Loucy (cell line): ENCODE data around the gene ODC1.

Experiments
- H2AFZ ChIP-seq: fragments of 200-600 bp; sonication (generic); 2 replicates; pipeline ENCODE4 v1.6.0; 2016; ENCODE audit warnings: antibody characterized with exemption, mild to moderate bottlenecking, low read length, moderate library complexity
- H3F3A ChIP-seq: fragments of 200-600 bp; 2 replicates; pipeline ENCODE4 v1.6.0; 2016; ENCODE audit warnings: antibody characterized with exemption, low read depth, mild to moderate bottlenecking
- H3K27me3 ChIP-seq: fragments of 200-600 bp; sonication (generic); 2 replicates; pipeline ENCODE4 v1.6.1; 2014; ENCODE audit warnings: low read length, mild to moderate bottlenecking; ENCODE audit not compliant: insufficient read depth, poor library complexity, severe bottlenecking
- H3K36me3 ChIP-seq: fragments of 200-600 bp; sonication (generic); 2 replicates; pipeline ENCODE4 v1.6.1; 2016; ENCODE audit warnings: low read length; ENCODE audit not compliant: insufficient read depth
- H3K4me1 ChIP-seq: fragments of 200-600 bp; sonication (generic); 2 replicates; pipeline ENCODE4 v1.5.1; 2014; ENCODE audit warnings: low read length, mild to moderate bottlenecking; ENCODE audit not compliant: insufficient read depth, poor library complexity, severe bottlenecking
- H3K4me2 ChIP-seq: fragments of 200-600 bp; sonication (generic); 2 replicates; pipeline ENCODE4 v1.6.0; 2014; ENCODE audit warnings: antibody characterized with exemption, low read length, low read depth, mild to moderate bottlenecking; ENCODE audit not compliant: poor library complexity, severe bottlenecking
- H3K4me3 ChIP-seq: fragments of 200-600 bp; sonication (generic); 2 replicates; pipeline ENCODE4 v1.5.1; 2014; ENCODE audit warnings: low read length, mild to moderate bottlenecking, mixed read lengths; ENCODE audit not compliant: poor library complexity, severe bottlenecking
- H3K79me2 ChIP-seq: fragments of 200-600 bp; sonication (generic); 2 replicates; pipeline ENCODE4 v1.6.1; 2014; ENCODE audit warnings: low read length; ENCODE audit not compliant: insufficient read depth
- H3K9ac ChIP-seq: fragments of 200-600 bp; sonication (generic); 2 replicates; pipeline ENCODE4 v1.6.0; 2014; ENCODE audit warnings: mild to moderate bottlenecking, low read depth, low read length, moderate library complexity; ENCODE audit not compliant: poor library complexity, severe bottlenecking
- H3K9me2 ChIP-seq: fragments of 200-600 bp; sonication (generic); replicated peaks from 2 replicates; pipeline ENCODE4 v1.6.1; 2016; ENCODE audit warnings: low read depth, low read length, mixed read lengths
- H3K9me3 ChIP-seq: fragments of 200-600 bp; sonication (generic); 2 replicates; pipeline ENCODE4 v1.6.1; 2014; ENCODE audit warnings: mild to moderate bottlenecking, antibody characterized with exemption, low read length, low read depth; ENCODE audit not compliant: insufficient read depth
- H4K20me1 ChIP-seq: fragments of 200-600 bp; sonication (generic); 2 replicates; pipeline ENCODE4 v1.6.0; 2014; ENCODE audit warnings: antibody characterized with exemption, low read length, mild to moderate bottlenecking; ENCODE audit not compliant: insufficient read depth, poor library complexity, severe bottlenecking
- CTCF ChIP-seq: fragments of 200-600 bp; sonication (generic); conservative IDR thresholded peaks from 2 replicates; pipeline ENCODE4 v1.5.1; 2014; ENCODE audit warnings: mild to moderate bottlenecking, antibody characterized with exemption, low read length
- EZH2phosphoT487 ChIP-seq: fragments of 200-600 bp; IDR thresholded peaks from 2 replicates; pipeline ENCODE4 v1.6.1; 2018; ENCODE audit warnings: antibody characterized with exemption, mild to moderate bottlenecking, moderate library complexity, borderline replicate concordance

ODC1 gene

GRCh38 chr2:10402653-10403215 is 45.4 kb downstream of the ODC1 start:
- Histone ChIP-seq H3K79me2 (peaks cover 18% of the 10 kb centered on the region; the same call in 1 of the 2 replicates), H3F3A (no peaks in the 10 kb centered on the region), H3K27me3 (no peaks in the 10 kb centered on the region), H3K4me1 (peaks cover 32% of the 10 kb centered on the region), H4K20me1 (no peaks in the 10 kb centered on the region), H2AFZ (no peak overlapping the region), H3K9me2 (no peaks in the 10 kb centered on the region), H3K4me3 (no peak overlapping the region), H3K4me2 (no peak overlapping the region), H3K9ac (no peak overlapping the region), H3K36me3 (peaks cover 21% of the 10 kb centered on the region; the same call in 1 of the 2 replicates), H3K9me3 (no peaks in the 10 kb centered on the region)
- TF ChIP-seq EZH2phosphoT487 (no peak), CTCF (no peak)

- Histone ChIP-seq H3K9me2 (no peaks in the 10 kb centered on the region), H3K27me3 (no peaks in the 10 kb centered on the region), H3K9ac (no peak overlapping the region), H3K4me1 (peaks cover 26% of the 10 kb centered on the region), H3K4me2 (no peak overlapping the region), H4K20me1 (no peaks in the 10 kb centered on the region), H3F3A (no peaks in the 10 kb centered on the region), H2AFZ (no peak overlapping the region), H3K79me2 (peaks cover 18% of the 10 kb centered on the region; the same call in 1 of the 2 replicates), H3K36me3 (peaks cover 21% of the 10 kb centered on the region; the same call in 1 of the 2 replicates), H3K9me3 (no peaks in the 10 kb centered on the region), H3K4me3 (no peak overlapping the region)
- TF ChIP-seq CTCF (no peak), EZH2phosphoT487 (no peak)
These were observed 46.0 kb downstream of the ODC1 start for GRCh38 chr2:10402062-10402585.

GRCh38 chr2:10400978-10401951 is 46.9 kb downstream of the ODC1 start:
- H3F3A ChIP-seq, result no peaks in the 10 kb centered on the region
- no peaks in the 10 kb centered on the region for H3K9me3 ChIP-seq
- no peak overlapping the region for H2AFZ ChIP-seq
- no peaks in the 10 kb centered on the region for H4K20me1 ChIP-seq
- H3K4me3 ChIP-seq, result peak overlapping the region; percentile 31
- H3K4me1 ChIP-seq, result peaks cover 23% of the 10 kb centered on the region
- H3K79me2 ChIP-seq, result peaks cover 16% of the 10 kb centered on the region; the same call in 1 of the 2 replicates
- no peaks in the 10 kb centered on the region for H3K27me3 ChIP-seq
- H3K4me2 ChIP-seq, result peak overlapping the region; percentile 48
- TF ChIP-seq CTCF (no peak), EZH2phosphoT487 (no peak)
- H3K9me2 ChIP-seq, result no peaks in the 10 kb centered on the region
- H3K36me3 ChIP-seq, result peaks cover 21% of the 10 kb centered on the region; the same call in 1 of the 2 replicates
- peak overlapping the region; percentile 46 for H3K9ac ChIP-seq
